SIG-M5 treated with dmso at 0.1 percent for 504 hours (cell line): Measurements from ENCODE around the gene ATP10D.

ENCODE experiments used
- DNase-seq: peaks from one replicate; lab custom pipeline; 2025; ENCODE audit not compliant: unreplicated experiment; lab: John Stamatoyannopoulos, UW

ATP10D gene

DNA sequence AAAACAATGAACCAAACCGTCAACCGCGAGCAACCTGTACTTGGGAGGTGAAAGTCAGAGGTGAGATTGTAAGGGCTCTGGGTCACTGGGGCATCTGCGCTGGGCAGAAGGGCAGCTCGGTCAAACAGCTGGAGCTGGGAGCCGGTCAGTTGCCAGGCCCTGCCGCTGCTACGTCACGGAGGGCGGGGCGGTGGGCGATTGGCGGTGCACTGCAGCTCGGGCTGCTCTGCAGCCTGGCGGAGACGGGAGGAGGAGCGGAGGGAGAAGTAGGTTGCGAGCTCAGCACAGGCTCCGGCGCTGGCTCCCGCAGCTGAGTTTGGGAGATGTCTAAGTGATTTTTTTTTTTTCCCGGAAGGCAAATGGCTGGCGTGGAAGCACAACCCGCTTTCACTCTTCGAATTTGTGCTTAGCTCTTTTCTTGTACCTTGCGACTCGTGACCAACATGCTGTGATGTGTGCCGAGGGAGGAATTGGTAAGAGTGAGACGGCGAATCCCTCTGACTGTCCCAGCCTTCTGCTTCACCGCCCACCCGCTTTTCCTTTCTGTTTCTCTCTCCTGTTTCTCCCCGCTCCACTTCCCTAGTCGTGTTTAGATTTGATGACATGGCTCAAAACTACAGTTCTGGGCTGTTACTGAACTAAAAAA lies at the start of gene ATP10D:
Gene ATP10D (plus strand): TSS at position 229 of the 646 bp plus-strand sequence. CDS start 27,266 bp downstream, outside the sequence.
- DNase-seq, result peak; percentile 69

GRCh38 chr4:47442980-47443379 lies 42.1 kb upstream of the ATP10D start:
- peak; percentile 87 for DNase-seq

GRCh38 chr4:47444031-47444430 lies 41.0 kb upstream of the ATP10D start:
- peak; percentile 12 for DNase-seq

DNA sequence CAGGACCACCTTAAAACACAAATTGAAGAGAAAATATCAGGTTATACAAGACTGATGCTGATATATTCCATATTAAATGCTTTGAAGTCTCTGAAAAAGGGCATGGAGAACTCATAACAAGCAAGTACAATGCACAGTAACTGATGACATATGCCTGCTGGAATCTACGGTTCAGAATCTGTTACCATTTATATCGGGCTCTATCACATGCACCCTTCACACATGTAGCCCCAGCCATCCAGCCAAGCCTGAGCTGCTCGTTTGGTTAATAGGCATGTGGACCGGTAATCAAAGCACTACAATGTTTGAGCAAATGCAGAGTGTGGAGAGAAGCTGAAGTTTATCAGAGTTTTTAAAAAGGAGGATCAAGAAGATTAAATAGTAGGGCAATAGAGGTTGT lies 33.4 kb upstream of the ATP10D start:
- DNase-seq, result no peak

- no peak for DNase-seq
Measured at GRCh38 chr4:47462799-47463234, 22.3 kb upstream of the ATP10D start.

- DNase-seq, result peak; percentile 92
Measured at GRCh38 chr4:47463235-47463956, 21.7 kb upstream of the ATP10D start, which contains the start of gene COMMD8. TSS of gene COMMD8 (minus strand) at chr4:47463702. CDS start at chr4:47463651, 51 bp downstream.

DNA sequence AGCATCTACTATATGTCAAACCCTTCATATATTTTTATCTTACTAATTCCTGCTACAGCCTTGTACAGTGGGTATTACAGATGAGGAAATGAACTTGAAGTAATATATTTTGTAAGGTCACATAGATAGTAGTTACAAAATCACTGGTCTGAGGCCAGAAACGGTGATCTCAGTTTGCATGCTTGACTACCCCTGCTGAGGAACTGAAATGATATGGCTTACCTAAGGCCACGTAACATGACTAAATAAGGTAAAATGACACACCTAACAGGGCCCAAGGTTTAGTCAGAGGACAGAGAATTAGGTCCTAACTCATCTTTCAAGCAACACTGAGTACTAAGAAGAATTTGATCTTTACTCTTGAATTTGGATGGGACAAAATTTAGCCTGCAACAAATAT lies 20.1 kb upstream of the ATP10D start:
- peak; percentile 44 for DNase-seq

GRCh38 chr4:47466056-47466785 lies 18.9 kb upstream of the ATP10D start:
- no peak for DNase-seq

DNA sequence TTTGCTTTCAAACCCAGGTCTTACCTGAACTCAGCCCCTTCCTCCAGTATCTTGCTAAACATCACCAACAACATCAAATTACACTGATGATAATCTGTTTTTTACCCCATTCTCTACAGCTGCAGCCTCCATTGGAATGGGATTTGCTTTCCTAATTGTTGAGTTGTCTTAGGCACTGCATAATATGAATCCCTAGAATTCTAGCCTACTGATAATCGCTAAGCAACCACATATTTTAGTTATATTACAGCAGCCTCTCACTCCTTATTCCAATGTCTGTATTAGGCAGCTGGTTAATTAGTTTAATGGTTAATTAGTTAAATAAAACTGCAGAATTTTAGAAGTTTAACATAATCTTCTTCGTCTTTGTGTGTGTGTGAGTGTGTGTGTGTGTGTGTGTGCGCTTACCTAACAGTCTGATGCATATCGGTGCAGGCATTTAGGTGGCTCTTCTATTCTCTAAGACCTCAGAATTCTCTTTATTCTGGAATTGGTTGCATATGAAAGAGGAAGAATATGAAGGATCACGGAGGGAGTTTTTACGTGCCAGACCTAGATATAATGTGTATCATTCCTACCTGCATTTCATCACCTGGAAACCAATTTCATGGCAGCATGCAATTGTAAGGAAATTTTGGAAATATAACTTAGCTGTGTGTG lies 16.2 kb upstream of the ATP10D start:
- no peak for DNase-seq

DNA sequence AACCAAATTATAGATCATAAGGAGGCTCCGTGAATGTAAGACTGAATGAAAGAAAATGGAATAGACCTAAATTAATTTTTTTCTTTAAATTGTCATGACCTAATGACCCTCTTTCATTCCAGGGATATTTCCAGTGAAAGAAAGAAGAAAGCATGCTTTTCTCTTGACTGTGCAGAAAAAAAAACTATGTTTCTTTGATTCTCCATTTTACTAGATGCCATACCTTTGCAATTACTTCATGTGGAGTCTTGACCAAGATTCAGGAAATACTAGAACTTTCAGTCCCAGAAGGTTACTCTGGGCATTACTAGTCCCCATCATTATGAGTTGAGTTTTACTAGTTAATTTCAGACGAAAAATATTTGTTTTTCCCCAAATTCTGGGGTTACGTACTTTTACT lies 15.1 kb upstream of the ATP10D start:
- no peak for DNase-seq

- DNase-seq, result no peak
Measured at GRCh38 chr4:47471064-47471463, 14.0 kb upstream of the ATP10D start.

- DNase-seq, result no peak
Measured at GRCh38 chr4:47471591-47471990, 13.5 kb upstream of the ATP10D start.

GRCh38 chr4:47473141-47473750 lies 11.8 kb upstream of the ATP10D start:
- no peak for DNase-seq

DNA sequence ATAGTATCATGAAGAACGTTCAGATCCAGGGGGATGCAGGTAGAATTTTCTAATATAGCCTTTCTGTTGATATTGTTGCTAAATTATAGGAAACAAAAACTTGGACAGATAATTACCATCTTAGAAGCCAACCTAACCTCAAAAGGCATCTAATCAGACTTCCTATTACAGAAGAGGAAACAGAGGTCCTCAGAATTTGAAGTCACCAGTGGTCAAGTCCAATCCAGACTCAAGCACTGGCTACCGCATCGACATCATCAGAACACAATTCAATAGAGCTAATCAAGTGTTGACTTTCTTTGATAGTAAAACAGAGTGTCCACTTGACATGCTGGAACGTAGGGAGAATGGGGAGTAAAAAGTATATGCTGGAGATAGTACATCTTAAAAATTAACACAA lies 10.3 kb upstream of the ATP10D start:
- DNase-seq, result no peak

DNA sequence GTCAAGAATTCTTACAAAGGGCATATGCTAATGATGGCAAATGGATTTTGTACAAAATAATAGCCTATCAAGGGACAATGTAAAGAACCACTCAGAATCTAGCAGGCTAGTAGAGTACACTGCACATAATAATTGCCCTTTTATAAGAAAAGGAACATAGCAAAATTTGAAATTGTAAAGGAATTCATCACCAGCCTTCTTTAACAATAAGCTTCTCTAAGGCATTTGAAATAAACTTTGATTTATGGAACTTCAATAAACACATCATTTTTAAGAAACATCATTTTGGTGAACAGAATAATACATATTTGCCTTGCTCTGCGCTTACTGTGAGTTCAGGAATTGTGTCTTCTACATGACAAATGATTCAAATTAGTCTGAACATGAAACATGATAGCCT lies 9.7 kb upstream of the ATP10D start:
- DNase-seq, result no peak

- DNase-seq, result no peak
Measured at GRCh38 chr4:47478804-47479203, 6.3 kb upstream of the ATP10D start.

DNA sequence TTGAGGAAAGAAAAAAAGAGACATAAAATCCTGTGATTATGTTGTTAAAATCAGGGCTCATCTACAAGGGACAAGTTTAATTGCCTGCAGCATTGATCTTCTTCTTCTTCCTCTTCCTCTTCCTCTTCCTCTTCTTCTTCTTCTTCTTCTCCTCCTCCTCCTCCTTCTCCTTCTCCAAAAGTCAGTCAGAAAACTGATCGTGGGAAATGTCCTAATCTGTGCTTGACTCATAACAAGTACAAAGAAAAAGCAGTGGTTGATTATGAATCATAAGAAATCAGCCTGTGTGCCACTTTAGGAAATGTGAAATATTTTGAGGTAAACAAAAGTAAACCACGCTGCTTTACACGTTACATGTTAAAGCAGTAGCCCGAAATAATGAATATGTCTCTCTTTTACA lies 2.7 kb upstream of the ATP10D start:
- peak; percentile 19 for DNase-seq

DNA sequence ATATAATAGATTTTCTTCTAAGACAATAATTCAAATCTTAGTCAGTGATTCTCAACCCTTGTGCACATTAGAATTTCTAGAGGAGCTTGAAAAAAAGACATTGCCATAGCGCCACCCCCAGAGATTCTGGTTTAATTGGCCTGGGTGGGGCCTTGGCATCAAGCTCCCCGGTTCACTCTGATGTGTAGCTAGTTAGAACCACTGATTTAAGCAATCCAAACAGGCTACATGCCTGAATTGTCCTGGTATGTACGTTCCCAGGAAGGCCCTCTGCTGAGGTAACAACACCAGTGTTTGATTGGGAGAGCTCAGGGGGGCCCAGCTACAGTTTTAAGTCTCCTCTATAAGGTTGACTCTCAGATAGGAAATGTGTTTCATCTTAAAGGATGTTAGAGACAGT lies 1.3 kb upstream of the ATP10D start:
- no peak for DNase-seq

GRCh38 chr4:47484168-47484567 lies 907 bp upstream of the ATP10D start:
- DNase-seq, result no peak

- DNase-seq, result no peak
Measured at GRCh38 chr4:47485768-47486167, 693 bp downstream of the ATP10D start.

- DNase-seq, result no peak
Measured at GRCh38 chr4:47486231-47486673, 1.2 kb downstream of the ATP10D start.
